Activated naive CD4-positive, alpha-beta T cell treated with anti-CD3 and anti-CD28 coated beads for 36 hours (primary cell): ENCODE data around the gene IL1RAPL2. TPM values are rescaled to one million over a fixed set of nuclear protein-coding genes. Genes with fewer than 3 reads are reported as not detected.
"Not testable (repeated sequence)": the region's sequence is repeated elsewhere in the genome, so short reads cannot be mapped to it uniquely, and the experiment has no call there.

Source experiments
- CTCF ChIA-PET: fragments of 350-600 bp; sonication (Branson Sonifier 250); formaldehyde crosslinking; loops from one replicate; lab custom pipeline; 2021; ENCODE audit warnings: antibody characterized with exemption; lab: Charles Lee
- DNase-seq: peaks from one replicate; pipeline ENCODE4 v3.0.0-alpha.2; 2020
- H3K27ac Mint-ChIP-seq: one replicate; pipeline ENCODE4 v1.8.0; 2021; ENCODE audit warnings: mild to moderate bottlenecking, mixed read lengths
- H3K27me3 Mint-ChIP-seq: one replicate; pipeline ENCODE4 v1.8.0; 2021; ENCODE audit warnings: low read depth, mixed read lengths
- H3K36me3 Mint-ChIP-seq: one replicate; pipeline ENCODE4 v1.8.0; 2021; ENCODE audit warnings: low read depth, mixed read lengths
- H3K4me1 Mint-ChIP-seq: one replicate; pipeline ENCODE4 v1.8.0; 2021; ENCODE audit warnings: low read depth, mixed read lengths
- H3K4me3 Mint-ChIP-seq: one replicate; pipeline ENCODE4 v1.8.0; 2021; ENCODE audit warnings: mild to moderate bottlenecking, moderate library complexity, mixed read lengths
- H3K9me3 Mint-ChIP-seq: one replicate; pipeline ENCODE4 v1.8.0; 2021; ENCODE audit warnings: mixed read lengths
- intact Hi-C: fragments of 100-400 bp; cut with micrococcal nuclease; formaldehyde crosslinking; loops from one replicate; pipeline ENCODE4 v1.15.1; 2023
- total RNA-seq, 2 experiments: library from RNA; stranded (reverse); gene quantifications; one replicate each; pipeline ENCODE4 v1.2.3, GENCODE V29; 2021

Gene IL1RAPL2
- total RNA-seq, 2 experiments from 2014 or later: not detected

DNA sequence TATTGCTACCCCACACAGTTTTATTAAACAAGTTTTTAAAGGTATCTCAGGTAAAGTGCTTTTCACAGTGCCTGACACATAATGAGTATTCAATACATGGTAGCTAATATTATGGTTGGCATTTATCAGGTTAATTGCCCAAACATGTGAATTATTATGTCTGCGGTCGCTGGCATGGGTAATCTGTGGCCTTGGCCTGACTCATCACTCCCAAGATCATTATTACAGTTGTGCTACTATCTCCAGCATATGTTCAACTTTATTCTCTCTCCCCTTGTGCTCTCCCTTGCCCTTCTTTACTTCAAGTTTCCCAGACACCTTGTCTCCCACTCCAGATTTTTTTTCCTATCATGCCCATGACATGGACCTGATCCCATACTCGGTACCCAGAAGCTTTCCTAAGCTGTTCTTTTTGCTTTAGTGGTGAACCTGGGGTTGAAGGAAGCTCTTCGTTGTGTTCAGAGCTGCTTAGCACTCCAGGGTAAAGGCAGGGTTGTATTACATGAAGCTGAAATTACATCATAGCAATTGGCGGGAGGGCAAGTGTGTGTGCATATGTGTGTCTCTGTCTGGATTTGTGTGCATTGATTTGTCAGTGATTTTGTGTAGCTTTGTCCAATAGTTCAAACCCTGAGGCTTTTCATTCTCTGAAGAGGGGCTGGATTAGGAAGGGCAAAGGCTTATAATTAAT is 1079.8 kb downstream of the IL1RAPL2 start:
- no peaks in the 10 kb centered on the region for H3K27me3 Mint-ChIP-seq
- no peaks in the 10 kb centered on the region for H3K4me1 Mint-ChIP-seq
- H3K9me3 Mint-ChIP-seq: peaks cover 2% of the 10 kb centered on the region
- H3K27ac Mint-ChIP-seq: no peak overlapping the region
- intact Hi-C loops: no loop called here
- H3K36me3 Mint-ChIP-seq: no peaks in the 10 kb centered on the region
- no peak overlapping the region for H3K4me3 Mint-ChIP-seq
- CTCF ChIA-PET: no interaction called here
- no peak for DNase-seq

DNA sequence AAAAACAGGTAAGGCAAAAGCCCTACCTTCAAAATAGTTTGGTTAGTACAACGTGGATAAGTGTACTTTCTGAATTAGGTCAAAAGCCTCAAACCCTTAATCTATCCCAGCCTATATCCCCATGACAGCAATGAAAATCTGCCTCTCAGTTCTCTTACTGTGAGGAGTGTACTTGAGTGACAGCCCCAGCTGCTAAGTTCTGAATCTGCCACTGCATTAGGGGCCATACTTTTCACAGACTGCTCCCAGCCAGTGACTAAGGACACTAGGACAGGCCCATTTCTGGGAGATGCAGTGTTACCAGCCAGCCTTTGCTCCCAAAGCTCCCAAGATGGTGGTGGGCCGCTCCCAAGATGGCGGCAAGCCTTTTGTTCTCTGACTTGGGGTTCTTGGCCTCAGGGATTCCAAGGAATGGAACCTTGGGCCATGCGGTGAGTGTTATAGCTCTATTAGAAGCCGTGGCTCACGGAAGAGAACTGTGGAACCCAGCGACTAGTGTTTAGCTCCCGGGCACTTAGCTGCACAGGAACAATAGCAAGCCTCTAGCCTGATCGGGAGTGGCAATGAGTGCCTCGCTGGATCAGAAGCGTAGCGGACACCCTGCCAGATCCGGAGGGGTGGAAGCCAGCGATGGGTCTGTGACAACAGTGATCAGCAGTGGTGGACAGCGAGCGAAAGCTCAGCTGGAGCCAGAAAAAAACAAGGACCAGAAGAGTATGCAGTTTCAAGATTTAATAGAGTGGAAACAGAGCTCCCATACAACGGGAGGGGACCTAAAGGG is 1080.8 kb downstream of the IL1RAPL2 start:
- CTCF ChIA-PET: no interaction called here
- Mint-ChIP-seq H3K4me1 (no peaks in the 10 kb centered on the region), H3K4me3 (no peak overlapping the region), H3K36me3 (no peaks in the 10 kb centered on the region), H3K27me3 (no peaks in the 10 kb centered on the region), H3K27ac (no peak overlapping the region), H3K9me3 (peaks cover 2% of the 10 kb centered on the region)
- intact Hi-C loops: no loop called here
- DNase-seq: no peak

DNA sequence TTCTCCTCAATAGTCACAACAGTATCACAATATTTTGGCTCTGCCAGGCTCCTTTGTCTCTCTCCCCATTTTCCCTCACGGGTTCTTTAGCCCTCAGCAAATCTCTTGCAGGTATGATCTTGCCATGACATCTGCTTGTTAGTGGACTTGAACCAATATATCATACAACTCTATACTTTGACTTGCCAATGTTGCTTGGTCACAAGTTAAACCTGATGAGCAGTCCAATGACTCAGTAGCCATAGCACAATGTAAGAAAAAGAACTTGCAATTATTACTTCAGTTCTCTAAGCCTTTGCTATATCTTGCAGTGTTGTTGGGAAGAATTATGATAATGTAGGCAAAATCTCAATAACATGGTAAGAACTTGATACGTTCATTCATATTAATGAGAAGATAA is 1081.8 kb downstream of the IL1RAPL2 start:
- Mint-ChIP-seq H3K27ac (no peak overlapping the region), H3K4me3 (no peak overlapping the region), H3K36me3 (no peaks in the 10 kb centered on the region), H3K4me1 (no peaks in the 10 kb centered on the region), H3K9me3 (peaks cover 2% of the 10 kb centered on the region), H3K27me3 (no peaks in the 10 kb centered on the region)
- CTCF ChIA-PET: no interaction called here
- no peak for DNase-seq
- intact Hi-C loops: no loop called here

DNA sequence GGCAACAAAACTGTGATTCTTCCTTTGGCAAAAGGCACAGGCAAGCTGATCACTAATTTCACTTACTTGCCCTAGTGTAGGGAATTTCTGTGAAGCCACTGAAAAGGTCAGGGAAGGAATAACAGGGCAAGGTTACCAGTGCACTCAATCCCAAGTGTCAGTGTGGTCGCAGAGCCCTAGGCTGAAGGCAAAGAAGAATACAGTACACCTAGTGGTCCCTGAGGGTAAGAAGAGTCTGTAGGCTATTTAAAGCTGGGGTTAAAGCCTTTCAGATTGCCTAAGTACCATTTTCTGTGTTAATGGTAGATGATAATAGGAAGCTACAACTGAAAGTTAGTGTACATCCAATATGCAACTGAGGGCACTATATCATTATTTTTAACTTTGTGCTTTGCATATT is 1082.7 kb downstream of the IL1RAPL2 start:
- intact Hi-C loops: no loop called here
- Mint-ChIP-seq H3K27ac (no peak overlapping the region), H3K4me1 (no peaks in the 10 kb centered on the region), H3K27me3 (no peaks in the 10 kb centered on the region), H3K36me3 (no peaks in the 10 kb centered on the region), H3K4me3 (no peak overlapping the region), H3K9me3 (peaks cover 2% of the 10 kb centered on the region)
- CTCF ChIA-PET: no interaction called here
- no peak for DNase-seq

DNA sequence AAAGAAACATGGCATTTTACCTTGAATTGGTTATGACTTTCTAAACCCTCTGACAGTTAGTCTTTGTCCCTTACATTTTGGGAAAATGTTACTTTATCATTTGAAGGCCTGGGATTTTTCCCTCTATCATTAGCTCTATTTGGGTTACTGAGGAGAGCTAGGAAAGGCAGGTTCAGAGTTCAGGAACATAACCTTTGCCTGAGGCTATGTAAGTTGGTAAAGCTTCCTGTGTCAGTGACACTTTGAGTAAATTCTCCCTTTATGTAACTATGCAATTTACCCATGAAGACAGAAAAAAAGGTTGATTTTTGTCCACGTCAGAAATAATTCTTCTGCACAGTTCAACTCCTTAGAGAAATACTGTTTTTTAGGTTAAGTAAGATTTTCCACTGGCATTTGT is 1084.6 kb downstream of the IL1RAPL2 start:
- Mint-ChIP-seq H3K36me3 (no peaks in the 10 kb centered on the region), H3K4me1 (no peaks in the 10 kb centered on the region), H3K27ac (no peak overlapping the region), H3K4me3 (no peak overlapping the region), H3K27me3 (no peaks in the 10 kb centered on the region), H3K9me3 (peaks cover 2% of the 10 kb centered on the region)
- CTCF ChIA-PET: no interaction called here
- intact Hi-C loops: no loop called here
- DNase-seq: no peak

DNA sequence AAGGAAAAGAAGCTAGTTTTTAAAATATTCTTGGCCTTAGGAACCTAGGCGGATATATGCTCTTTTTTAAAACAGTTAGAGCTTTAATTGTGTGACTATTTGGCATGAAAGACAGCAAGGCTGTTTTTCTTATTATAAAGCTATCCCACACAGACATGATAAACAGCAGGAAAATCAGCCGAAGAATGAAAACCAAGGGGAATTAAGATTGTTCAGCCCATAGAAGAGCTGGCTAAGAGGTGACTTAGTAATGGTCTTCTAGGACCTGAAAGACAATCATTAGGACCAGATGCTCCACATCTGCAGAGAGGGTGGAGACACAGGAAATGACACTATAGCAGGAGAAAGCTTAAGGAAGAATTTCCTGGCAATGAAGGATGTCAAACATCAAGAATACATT is 1085.0 kb downstream of the IL1RAPL2 start:
- no peak for DNase-seq
- no peak overlapping the region for H3K27ac Mint-ChIP-seq
- intact Hi-C loops: no loop called here
- H3K4me3 Mint-ChIP-seq: no peak overlapping the region
- CTCF ChIA-PET: no interaction called here
- no peaks in the 10 kb centered on the region for H3K4me1 Mint-ChIP-seq
- peaks cover 2% of the 10 kb centered on the region for H3K9me3 Mint-ChIP-seq
- H3K36me3 Mint-ChIP-seq: no peaks in the 10 kb centered on the region
- H3K27me3 Mint-ChIP-seq: no peaks in the 10 kb centered on the region

DNA sequence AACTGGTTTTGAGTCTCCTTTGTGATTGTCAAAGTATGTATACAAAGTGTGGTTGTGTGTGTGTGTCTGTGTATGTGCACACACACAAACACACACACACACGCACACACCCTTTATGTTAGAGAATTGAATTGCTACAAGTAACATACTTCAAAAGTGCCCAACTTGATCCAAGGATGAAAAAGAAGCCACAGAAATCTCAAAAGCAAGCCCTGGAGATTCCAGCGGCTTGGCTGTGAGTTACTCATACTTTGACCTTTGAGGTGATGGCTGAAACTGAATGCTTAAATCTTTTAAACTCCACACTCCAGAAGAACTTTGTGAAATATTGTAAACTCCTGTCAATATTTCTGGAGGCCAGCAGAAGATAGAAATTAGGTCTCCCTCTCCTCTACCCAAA is 1087.9 kb downstream of the IL1RAPL2 start:
- Mint-ChIP-seq H3K4me3 (no peak overlapping the region), H3K27ac (no peak overlapping the region), H3K9me3 (peaks cover 2% of the 10 kb centered on the region), H3K36me3 (no peaks in the 10 kb centered on the region), H3K27me3 (no peaks in the 10 kb centered on the region), H3K4me1 (no peaks in the 10 kb centered on the region)
- CTCF ChIA-PET: no interaction called here
- intact Hi-C loops: no loop called here
- no peak for DNase-seq

DNA sequence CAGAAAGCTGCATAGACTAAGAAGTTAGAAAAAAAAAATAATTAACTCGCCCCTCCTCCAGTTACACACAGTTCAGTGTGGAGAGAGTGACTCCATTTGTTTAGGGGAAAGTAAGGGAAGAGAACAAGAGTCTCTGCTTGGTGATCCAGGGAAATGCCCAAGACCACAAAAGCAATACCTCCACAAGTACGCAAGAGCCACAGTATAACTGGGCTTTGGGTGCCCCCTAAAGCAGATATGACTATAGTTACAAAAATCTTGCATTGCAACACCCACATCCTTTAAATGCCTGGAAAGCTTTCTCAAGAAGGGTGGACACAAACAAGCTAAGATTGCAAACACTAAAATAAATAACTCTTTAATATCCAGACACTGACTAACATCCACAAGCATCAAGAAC is 1092.1 kb downstream of the IL1RAPL2 start:
- Mint-ChIP-seq H3K9me3 (no peaks in the 10 kb centered on the region), H3K36me3 (no peaks in the 10 kb centered on the region), H3K27ac (no peak overlapping the region), H3K27me3 (no peaks in the 10 kb centered on the region), H3K4me3 (no peak overlapping the region), H3K4me1 (no peaks in the 10 kb centered on the region)
- intact Hi-C loops: no loop called here
- CTCF ChIA-PET: no interaction called here
- no peak for DNase-seq

DNA sequence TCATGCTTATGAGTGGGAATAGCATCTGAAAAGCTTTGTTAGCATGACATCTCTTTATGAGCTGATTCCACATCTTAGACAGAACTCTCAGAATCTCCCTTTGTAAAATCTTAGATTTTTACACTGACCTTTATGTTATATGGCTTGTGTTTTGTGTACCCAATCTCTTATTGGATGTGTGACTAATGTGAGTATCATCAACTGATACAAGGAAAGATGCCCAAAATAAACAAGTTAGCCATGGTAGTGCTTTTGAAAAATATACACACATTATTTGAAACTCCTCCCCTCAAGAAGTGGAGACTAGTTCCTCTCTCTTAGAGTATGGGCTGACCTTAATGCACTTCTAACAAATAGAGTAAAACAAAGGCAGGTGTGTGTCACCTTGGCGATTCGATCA is 1096.2 kb downstream of the IL1RAPL2 start:
- CTCF ChIA-PET: no interaction called here
- no peak for DNase-seq
- Mint-ChIP-seq H3K4me1 (no peaks in the 10 kb centered on the region), H3K9me3 (no peaks in the 10 kb centered on the region), H3K4me3 (no peak overlapping the region), H3K27ac (no peak overlapping the region), H3K36me3 (no peaks in the 10 kb centered on the region), H3K27me3 (no peaks in the 10 kb centered on the region)
- intact Hi-C loops: no loop called here

DNA sequence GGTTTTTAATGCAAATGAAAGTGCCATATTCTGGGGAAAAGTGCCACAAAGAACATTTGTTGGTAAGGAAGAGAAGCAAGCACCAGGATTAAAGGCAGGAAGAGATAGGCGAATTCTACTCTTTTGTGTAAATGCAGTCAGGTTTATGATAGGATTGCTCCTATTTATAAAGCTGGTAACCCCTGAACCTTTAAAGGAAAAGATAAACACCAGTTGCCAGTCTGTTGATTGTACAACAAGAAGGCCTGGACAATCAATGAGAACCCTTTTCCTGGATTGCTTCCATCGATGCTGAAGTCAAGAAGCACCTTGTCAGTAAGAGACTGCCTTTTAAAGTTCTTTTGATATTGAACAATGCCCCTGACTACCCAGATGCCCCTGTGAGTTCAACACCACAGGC is 1098.2 kb downstream of the IL1RAPL2 start:
- Mint-ChIP-seq H3K9me3 (no peaks in the 10 kb centered on the region), H3K36me3 (no peaks in the 10 kb centered on the region), H3K27me3 (no peaks in the 10 kb centered on the region), H3K27ac (no peak overlapping the region), H3K4me1 (no peaks in the 10 kb centered on the region), H3K4me3 (no peak overlapping the region)
- intact Hi-C loops: no loop called here
- DNase-seq: no peak
- CTCF ChIA-PET: no interaction called here

DNA sequence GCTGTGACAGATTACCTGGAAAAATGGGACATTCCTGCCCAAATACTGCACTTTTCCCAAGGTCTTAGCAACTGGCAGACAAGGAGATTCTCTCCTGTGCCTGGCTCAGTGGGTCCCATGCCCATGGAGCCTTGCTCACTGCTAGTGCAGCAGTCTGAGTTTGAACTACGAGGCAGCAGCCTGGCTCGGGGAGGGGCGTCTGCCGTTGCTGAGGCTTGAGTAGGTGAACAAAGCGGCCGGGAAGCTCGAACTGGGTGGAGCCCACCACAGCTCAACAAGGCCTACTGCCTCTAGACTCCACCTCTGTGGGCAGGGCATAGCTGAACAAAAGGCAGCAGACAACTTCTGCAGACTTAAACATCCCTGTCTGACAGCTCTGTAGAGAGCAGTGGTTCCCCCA is 1118.3 kb downstream of the IL1RAPL2 start:
- H3K27me3 Mint-ChIP-seq, H3K27ac Mint-ChIP-seq, H3K36me3 Mint-ChIP-seq, CTCF ChIA-PET, H3K4me3 Mint-ChIP-seq, DNase-seq, intact Hi-C loops, H3K9me3 Mint-ChIP-seq, H3K4me1 Mint-ChIP-seq: not testable (repeated sequence)

DNA sequence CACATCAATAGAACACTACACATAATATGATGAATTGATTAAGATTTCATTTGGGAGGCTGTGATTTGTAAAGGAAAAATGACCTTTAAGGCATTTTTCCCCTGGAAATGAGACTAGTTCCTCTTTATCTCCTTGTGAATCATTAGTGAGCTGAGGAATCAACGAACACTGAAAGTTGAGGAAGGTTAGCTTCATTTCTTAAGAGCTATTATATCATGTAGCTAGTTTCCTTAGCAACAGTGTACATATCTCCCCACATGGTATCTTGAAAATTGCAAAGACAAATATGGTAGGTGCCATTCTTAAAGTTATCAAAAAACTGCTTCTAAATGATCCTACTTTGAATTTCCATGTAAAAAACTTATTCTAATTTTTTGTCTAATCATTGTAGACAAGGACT is 1128.8 kb downstream of the IL1RAPL2 start:
- Mint-ChIP-seq H3K4me3 (no peak overlapping the region), H3K27me3 (no peaks in the 10 kb centered on the region), H3K27ac (no peak overlapping the region), H3K9me3 (peaks cover 1% of the 10 kb centered on the region), H3K4me1 (no peaks in the 10 kb centered on the region), H3K36me3 (no peaks in the 10 kb centered on the region)
- DNase-seq: no peak
- intact Hi-C loops: no loop called here
- CTCF ChIA-PET: no interaction called here

DNA sequence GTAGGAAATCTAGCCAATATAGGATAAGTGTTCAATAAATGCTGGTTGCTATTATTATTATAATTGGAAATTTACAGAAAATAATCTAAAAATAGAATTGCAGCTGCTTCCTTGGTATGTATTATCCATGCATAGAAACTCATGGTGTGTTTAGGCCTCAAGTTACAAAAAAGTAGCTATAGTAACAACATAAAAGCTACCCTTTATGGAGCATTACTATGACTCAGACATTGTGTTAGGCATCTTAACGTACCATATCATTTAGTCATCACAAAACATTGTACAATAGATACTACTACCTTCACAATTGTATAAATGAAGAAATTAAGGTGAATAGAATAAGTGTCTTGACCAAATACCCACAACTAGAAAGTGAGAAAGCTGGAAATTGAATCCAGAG is 1129.5 kb downstream of the IL1RAPL2 start:
- CTCF ChIA-PET: no interaction called here
- no peak overlapping the region for H3K4me3 Mint-ChIP-seq
- no peaks in the 10 kb centered on the region for H3K4me1 Mint-ChIP-seq
- DNase-seq: no peak
- H3K27me3 Mint-ChIP-seq: no peaks in the 10 kb centered on the region
- H3K27ac Mint-ChIP-seq: no peak overlapping the region
- no peaks in the 10 kb centered on the region for H3K36me3 Mint-ChIP-seq
- intact Hi-C loops: no loop called here
- peaks cover 1% of the 10 kb centered on the region for H3K9me3 Mint-ChIP-seq
